ENCODE results near the gene ILKAP.

DNA sequence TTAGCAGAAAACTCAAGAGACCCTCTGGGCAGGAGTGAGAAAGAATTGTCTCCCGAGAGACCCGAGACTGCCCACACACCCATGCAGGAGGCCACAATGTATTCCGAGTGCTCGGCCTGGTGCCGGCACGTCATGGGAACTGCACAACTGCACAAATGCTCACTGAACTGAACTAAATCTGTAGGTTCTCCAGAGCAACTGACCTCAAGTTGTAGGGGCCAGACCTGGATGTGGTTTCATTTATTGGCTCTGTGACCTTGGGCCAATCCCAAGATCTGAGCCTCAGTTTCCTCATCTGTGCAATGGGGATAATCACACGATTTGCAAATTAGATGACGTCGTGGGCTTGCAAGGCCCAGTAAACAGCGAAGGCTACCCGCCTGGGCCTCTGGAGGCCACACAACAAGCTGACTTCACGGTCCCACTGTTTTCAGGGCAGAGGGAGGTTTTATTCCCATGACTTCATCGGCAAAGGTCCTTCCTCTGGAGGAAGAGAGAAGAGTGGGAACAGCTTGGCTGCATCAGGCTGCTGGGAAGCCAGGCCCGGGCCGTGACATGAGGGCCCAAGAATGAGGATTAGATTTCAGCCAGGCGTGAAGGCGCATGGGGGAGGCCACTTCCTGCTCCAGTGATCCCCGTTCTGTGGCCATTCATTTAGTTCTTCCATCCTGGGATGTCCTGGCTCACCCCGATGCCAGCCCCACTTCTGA lies 48.3 kb downstream of the ILKAP start:
- TF ChIP-seq, protein P1, sequence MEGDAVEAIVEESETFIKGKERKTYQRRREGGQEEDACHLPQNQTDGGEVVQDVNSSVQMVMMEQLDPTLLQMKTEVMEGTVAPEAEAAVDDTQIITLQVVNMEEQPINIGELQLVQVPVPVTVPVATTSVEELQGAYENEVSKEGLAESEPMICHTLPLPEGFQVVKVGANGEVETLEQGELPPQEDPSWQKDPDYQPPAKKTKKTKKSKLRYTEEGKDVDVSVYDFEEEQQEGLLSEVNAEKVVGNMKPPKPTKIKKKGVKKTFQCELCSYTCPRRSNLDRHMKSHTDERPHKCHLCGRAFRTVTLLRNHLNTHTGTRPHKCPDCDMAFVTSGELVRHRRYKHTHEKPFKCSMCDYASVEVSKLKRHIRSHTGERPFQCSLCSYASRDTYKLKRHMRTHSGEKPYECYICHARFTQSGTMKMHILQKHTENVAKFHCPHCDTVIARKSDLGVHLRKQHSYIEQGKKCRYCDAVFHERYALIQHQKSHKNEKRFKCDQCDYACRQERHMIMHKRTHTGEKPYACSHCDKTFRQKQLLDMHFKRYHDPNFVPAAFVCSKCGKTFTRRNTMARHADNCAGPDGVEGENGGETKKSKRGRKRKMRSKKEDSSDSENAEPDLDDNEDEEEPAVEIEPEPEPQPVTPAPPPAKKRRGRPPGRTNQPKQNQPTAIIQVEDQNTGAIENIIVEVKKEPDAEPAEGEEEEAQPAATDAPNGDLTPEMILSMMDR (conservative IDR thresholded peaks at IDR 0.05 in 1 of 2, IDR thresholded peaks at IDR 0.05 in 1 of 2; ENCODE audit: low read depth in 1 of 2, low read length in 2 of 2): no peak
- TF ChIP-seq EZH2 (IDR thresholded peaks at IDR 0.05; ENCODE audit: low read length, missing control alignments): no peak

Measured in fibroblast of lung (primary cell).